BLaER1 (cell line): ENCODE data around the gene HAS3.
A peak's percentile ranks its signal among the peaks of the same experiment; 100 is the strongest.

ENCODE experiments used
- H3K27ac ChIP-seq: shearing (Covaris generic); formaldehyde crosslinking; 2 replicates; pipeline ENCODE4 v1.8.1; 2022
- H3K27me3 ChIP-seq: shearing (Covaris generic); formaldehyde crosslinking; 2 replicates; pipeline ENCODE4 v1.8.1; 2022
- H3K36me3 ChIP-seq: shearing (Covaris generic); formaldehyde crosslinking; 2 replicates; pipeline ENCODE4 v1.8.1; 2022
- H3K4me1 ChIP-seq: shearing (Covaris generic); formaldehyde crosslinking; 2 replicates; pipeline ENCODE4 v1.8.1; 2022
- H3K4me2 ChIP-seq: shearing (Covaris generic); formaldehyde crosslinking; 2 replicates; pipeline ENCODE4 v1.8.1; 2022
- H3K4me3 ChIP-seq: shearing (Covaris generic); formaldehyde crosslinking; 2 replicates; pipeline ENCODE4 v1.8.1; 2022
- H3K9ac ChIP-seq: shearing (Covaris generic); formaldehyde crosslinking; 2 replicates; pipeline ENCODE4 v1.8.1; 2022
- H3K9me3 ChIP-seq: shearing (Covaris generic); formaldehyde crosslinking; 2 replicates; pipeline ENCODE4 v1.8.1; 2022
- H4K20me1 ChIP-seq: shearing (Covaris generic); formaldehyde crosslinking; 2 replicates; pipeline ENCODE4 v1.8.1; 2022
- Cebpa-rat ChIP-seq: shearing (Covaris generic); IDR thresholded peaks from 2 replicates; pipeline ENCODE4 v1.8.1; 2022

The HAS3 gene

DNA sequence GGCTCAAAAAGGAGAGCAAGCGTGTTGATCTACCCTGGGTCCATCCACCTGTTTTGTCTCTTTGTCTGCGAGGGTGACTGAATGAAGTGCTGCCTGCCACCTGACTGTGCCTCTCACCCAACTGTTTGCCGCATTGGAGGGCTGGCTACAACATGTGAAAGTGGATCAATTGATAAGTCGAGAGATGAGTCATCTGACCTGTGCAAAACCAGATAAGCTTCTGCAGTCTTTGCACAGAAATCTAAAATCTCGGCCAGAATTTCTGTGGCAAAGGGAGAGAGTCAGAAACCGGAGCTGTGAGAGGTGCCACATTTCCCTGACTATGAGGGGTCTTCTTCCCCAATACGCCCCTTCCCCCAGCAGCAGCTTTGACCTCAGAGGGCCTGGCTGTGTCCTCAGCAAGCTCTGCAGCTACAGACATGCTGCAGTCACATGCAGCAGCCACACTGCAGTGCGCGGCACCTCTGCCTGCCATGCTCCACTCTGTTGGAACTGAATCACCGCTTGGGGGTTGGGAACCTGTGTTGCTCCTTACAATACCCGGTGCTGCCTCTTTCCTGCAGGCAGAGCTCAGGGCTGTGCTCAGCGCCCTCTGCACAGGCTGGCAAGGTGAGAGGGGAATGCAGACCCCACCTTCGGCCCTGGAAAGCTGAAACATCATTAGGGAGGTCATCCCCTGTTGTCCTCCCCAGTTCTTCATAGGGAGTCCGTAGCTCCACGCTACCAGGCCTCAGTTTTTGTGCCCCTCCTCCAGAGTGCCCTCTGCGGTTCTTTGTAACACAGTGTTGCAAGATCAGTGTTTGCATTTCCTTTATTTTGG, 16.2 kb upstream of the HAS3 start:
- Histone ChIP-seq H3K4me2 (no peak overlapping the region), H3K9ac (no peak overlapping the region), H3K27ac (no peak overlapping the region), H3K27me3 (no peaks in the 10 kb centered on the region), H3K4me1 (peaks cover 9% of the 10 kb centered on the region), H4K20me1 (no peaks in the 10 kb centered on the region), H3K9me3 (no peaks in the 10 kb centered on the region), H3K36me3 (peaks cover 9% of the 10 kb centered on the region; the same call in 1 of the 2 replicates), H3K4me3 (no peak overlapping the region)
- TF ChIP-seq Cebpa-rat = no peak

DNA sequence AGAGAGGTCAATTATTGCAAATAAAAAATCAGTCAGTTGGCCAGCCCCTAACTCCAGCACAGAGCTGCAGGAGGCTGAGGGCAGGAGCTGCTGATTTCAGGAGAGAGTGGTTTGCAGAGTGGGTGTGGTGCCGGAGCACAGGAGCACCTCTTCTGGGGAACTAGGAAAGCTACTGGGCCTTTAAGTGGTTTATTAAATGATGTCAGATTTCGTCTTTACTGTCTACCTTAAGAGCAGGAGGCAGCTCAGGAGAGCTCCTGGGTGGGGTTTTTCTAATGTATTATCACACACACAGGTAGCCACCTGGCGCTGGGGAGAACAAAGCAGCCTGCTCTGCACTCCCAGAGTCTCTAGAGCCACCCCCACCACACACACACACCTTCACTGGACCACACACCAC, 11.5 kb upstream of the HAS3 start:
- no peaks in the 10 kb centered on the region for H3K27me3 ChIP-seq
- H3K4me1 ChIP-seq = 0 out of 2 replicates have a peak, but pooled peaks cover 7% of the 10 kb centered on the region
- H3K9me3 ChIP-seq = no peaks in the 10 kb centered on the region
- H3K36me3 ChIP-seq = no peaks in the 10 kb centered on the region
- H3K4me2 ChIP-seq = no peak overlapping the region
- no peak overlapping the region for H3K27ac ChIP-seq
- no peak overlapping the region for H3K4me3 ChIP-seq
- TF ChIP-seq Cebpa-rat = no peak
- H3K9ac ChIP-seq = no peak overlapping the region
- no peaks in the 10 kb centered on the region for H4K20me1 ChIP-seq

DNA sequence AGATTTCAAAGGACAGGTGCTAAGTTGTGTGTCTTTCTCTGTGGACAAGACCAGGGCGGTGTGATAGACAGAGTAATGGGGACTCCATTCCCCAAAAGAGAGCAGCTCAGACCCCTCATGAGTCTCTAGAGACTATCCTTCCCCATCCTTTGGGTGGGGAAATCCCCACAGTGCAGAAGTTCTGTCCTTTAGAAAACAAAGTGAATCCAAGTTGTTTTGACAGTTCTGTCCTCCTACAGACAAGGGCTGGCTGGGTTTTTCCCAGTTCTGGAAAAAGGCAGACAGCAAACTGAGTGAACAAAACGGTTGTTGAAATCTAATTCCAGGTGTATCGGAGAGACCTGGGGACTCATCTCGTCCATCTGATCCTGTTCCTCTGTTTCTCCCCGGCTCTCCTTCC, 11.0 kb upstream of the HAS3 start:
- no peaks in the 10 kb centered on the region for H4K20me1 ChIP-seq
- TF ChIP-seq Cebpa-rat = no peak
- no peaks in the 10 kb centered on the region for H3K9me3 ChIP-seq
- H3K36me3 ChIP-seq = no peaks in the 10 kb centered on the region
- no peak overlapping the region for H3K27ac ChIP-seq
- no peaks in the 10 kb centered on the region for H3K27me3 ChIP-seq
- 0 out of 2 replicates have a peak, but pooled peaks cover 7% of the 10 kb centered on the region for H3K4me1 ChIP-seq
- H3K4me3 ChIP-seq = no peak overlapping the region
- H3K4me2 ChIP-seq = no peak overlapping the region
- no peak overlapping the region for H3K9ac ChIP-seq

DNA sequence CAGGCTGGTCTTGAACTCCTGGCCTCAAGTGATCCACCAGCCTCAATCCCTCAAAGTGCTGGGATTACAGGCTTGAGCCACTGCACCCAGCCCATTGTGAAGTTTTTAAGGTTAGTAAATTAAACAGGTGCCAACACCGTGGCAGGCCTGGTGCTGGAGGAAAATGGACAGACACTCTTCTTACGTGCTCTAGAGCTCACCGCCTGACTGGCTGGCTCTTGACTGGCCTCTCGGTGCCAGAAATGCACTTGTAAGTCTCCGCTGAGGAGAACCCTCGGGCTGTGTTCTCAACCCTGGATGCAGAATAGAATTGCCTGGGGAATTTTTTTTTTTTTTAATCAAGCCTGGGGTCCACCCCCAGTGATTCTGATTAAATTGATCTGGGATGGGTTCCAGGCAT, 10.3 kb upstream of the HAS3 start:
- Histone ChIP-seq H3K36me3 (no peaks in the 10 kb centered on the region), H3K9me3 (no peaks in the 10 kb centered on the region), H4K20me1 (no peaks in the 10 kb centered on the region), H3K9ac (no peak overlapping the region), H3K27me3 (no peaks in the 10 kb centered on the region), H3K4me3 (no peak overlapping the region), H3K27ac (no peak overlapping the region), H3K4me2 (no peak overlapping the region), H3K4me1 (peaks cover 12% of the 10 kb centered on the region)
- TF ChIP-seq Cebpa-rat = no peak

DNA sequence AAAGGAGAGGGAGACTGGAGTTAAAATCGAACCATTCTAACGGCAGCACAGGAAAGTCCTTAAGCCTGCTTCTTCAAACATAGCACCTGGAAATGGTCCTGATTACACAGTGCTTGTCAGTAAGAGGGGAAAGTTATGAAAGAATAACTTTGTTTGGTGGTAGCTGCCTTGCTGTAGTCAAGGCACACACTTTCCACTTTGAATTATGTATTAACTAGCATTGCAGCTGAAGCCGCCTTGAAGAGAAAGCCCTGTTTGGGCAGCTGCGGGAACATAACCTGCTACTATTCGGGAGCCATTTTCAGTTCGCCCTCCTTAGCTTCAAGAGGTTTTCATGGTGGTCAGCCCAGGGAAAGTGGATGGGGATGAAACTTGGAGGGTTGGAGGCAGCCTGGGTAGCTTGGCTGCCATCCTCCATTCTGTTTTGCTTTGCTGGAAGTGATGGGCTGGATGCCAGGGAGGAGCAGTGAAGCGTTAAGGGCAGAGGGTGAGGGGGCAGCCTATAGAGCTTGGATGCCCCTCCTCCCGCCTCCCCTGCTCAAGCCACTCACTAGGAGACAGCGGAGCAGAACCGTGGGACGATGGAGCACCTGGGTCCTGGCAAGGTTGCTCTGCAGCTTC, 5.3 kb upstream of the HAS3 start:
- H3K36me3 ChIP-seq = no peaks in the 10 kb centered on the region
- no peak overlapping the region for H3K27ac ChIP-seq
- H3K9me3 ChIP-seq = no peaks in the 10 kb centered on the region

DNA sequence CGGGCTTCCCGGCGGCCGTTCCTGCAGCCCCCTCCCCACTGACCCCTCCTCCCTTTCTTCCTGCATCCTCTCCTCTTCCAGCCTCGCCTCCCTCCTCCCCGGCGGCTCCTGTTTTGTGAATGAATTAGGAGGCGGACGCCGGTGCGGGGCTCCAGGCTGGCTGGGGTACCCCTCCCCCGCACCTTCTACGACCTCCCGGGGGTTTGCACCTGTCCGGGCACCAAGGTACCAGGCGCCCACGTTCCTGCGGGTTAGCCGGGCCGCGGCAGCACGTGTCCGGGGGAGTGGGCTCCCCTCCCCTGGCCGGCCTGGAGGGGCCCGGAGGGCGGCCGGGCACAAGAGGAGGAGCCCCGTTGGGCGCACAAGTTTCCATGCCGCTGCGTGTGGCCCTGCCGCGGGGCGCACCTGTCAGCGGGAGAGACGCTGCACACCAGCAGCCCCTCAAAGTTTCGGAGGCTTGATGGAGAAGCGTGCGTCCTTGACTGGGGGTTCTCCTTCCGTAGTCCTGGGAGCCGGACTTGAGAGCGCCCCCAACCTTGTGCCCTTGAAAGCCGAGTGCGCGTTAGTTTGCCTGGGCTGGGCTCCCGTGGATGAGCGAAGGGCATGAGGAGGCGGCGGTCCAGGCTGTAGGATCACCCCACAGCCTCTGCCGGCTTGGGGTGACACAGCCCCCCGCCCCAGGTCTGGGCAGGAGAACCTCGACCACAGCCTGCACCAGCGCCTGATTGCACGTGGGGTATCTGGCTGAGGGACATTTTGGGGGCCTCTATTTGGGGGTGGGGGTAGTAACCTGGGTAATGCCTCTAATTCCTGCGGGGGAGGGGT, 1.2 kb downstream of the HAS3 start:
- TF ChIP-seq Cebpa-rat = no peak
- peaks cover 73% of the 10 kb centered on the region for H4K20me1 ChIP-seq
- peaks cover 24% of the 10 kb centered on the region for H3K36me3 ChIP-seq
- H3K9ac ChIP-seq = peak overlapping the region; percentile 62; the same call in 1 of the 2 replicates
- no peaks in the 10 kb centered on the region for H3K9me3 ChIP-seq
- no peak overlapping the region for H3K27ac ChIP-seq
- peak overlapping the region; percentile 100 for H3K4me2 ChIP-seq
- H3K27me3 ChIP-seq = peaks cover 48% of the 10 kb centered on the region
- H3K4me1 ChIP-seq = peaks cover 20% of the 10 kb centered on the region; the same call in 1 of the 2 replicates
- peak overlapping the region; percentile 75 for H3K4me3 ChIP-seq

More for the DNA sequence above, 5.3 kb upstream of the HAS3 start:
- H3K4me1 ChIP-seq = peaks cover 9% of the 10 kb centered on the region
- H4K20me1 ChIP-seq = peaks cover 7% of the 10 kb centered on the region; the same call in 1 of the 2 replicates
- TF ChIP-seq Cebpa-rat = no peak
- no peak overlapping the region for H3K9ac ChIP-seq
- no peak overlapping the region for H3K4me3 ChIP-seq
- peaks cover 8% of the 10 kb centered on the region for H3K27me3 ChIP-seq
- peak overlapping the region; percentile 35 for H3K4me2 ChIP-seq

DNA sequence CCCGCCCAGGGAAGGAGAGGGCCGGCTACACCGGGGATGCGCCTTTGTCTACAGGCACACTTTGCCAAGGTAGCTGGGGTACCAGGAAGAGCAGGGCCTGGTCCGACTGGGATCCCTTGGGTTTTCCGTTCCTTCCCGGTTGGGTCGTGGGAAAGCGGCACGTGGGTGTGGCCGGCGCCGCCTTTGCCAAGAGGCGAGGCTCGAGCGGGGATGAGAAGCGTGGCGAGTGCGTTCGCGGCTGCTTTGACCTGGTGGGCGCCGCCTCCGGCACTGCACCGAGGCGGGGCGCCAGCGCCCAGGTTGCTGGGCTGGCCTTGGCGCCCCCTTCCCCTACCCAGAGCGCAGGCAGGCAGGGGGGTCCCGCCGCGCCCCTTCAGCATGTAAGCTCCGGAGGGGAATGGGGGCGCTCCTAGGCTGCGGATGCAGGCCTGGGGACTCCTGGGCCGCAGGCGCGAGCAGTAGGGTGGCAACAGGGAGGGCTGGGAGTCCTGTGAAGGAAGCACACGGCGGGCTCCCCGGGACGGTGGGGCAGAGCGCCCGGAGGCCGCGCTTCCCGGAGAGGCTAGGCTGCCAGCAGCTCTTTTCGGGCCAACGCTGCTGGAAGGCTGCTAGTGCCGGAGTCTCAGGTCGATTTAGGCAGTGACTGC, 2.0 kb downstream of the HAS3 start:
- TF ChIP-seq Cebpa-rat = no peak
- H3K4me2 ChIP-seq = peak overlapping the region; percentile 100
- peaks cover 20% of the 10 kb centered on the region; the same call in 1 of the 2 replicates for H3K4me1 ChIP-seq
- H3K27ac ChIP-seq = no peak overlapping the region
- peaks cover 48% of the 10 kb centered on the region for H3K27me3 ChIP-seq
- H3K36me3 ChIP-seq = peaks cover 32% of the 10 kb centered on the region
- no peak overlapping the region for H3K9ac ChIP-seq
- H3K4me3 ChIP-seq = peak overlapping the region; percentile 75; the same call in 1 of the 2 replicates
- no peaks in the 10 kb centered on the region for H3K9me3 ChIP-seq
- H4K20me1 ChIP-seq = peaks cover 80% of the 10 kb centered on the region

DNA sequence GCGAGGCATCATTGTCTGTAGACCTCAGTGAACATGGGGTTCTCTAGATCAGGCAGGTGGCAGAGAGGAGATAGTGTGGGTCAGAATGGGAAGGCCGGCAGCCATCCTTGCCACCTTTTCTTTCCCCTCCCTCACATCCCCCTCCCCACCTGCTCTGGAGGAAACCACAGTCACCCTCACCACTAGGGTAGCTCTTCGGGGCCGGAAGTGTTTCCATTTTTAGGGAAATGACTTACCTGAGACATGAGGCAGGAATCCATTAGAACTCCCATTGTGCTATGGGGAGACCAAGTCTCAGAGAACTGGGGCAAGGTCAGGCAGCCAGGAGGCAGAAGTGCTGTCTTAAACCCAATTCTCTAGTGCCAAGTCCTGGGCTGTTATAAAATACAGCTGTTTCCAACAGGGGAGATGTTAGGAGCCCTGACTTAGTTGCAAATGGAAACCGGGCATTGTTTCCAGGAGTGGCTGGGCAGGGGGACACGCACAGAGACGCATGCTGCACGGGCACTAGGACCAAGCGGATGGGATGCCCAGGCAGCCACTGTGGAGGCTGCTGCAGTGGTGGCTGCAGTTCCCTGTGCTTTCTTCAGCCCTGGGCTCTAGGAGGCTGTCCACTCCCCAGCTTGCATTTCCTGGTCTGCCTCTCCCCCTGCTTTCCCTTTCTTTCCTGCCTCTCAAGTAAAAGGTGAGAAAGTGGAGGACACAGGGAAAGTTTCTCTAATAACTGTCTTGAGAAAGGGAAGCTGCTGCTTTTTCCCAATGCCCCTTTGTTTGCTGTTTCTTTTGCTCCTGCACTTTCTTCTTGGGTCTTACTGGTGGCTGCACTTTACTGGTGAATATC, 2.8 kb downstream of the HAS3 start:
- no peak overlapping the region for H3K4me3 ChIP-seq
- H4K20me1 ChIP-seq = peaks cover 89% of the 10 kb centered on the region
- no peak overlapping the region for H3K4me2 ChIP-seq
- peaks cover 48% of the 10 kb centered on the region for H3K27me3 ChIP-seq
- peaks cover 39% of the 10 kb centered on the region for H3K36me3 ChIP-seq
- H3K9me3 ChIP-seq = no peaks in the 10 kb centered on the region
- H3K4me1 ChIP-seq = peaks cover 20% of the 10 kb centered on the region; the same call in 1 of the 2 replicates
- no peak overlapping the region for H3K9ac ChIP-seq
- no peak for TF ChIP-seq Cebpa-rat
- H3K27ac ChIP-seq = no peak overlapping the region
